Upper lobe of right lung (tissue), 1 donor: ENCODE measurements around the gene SNCB. TPM values are rescaled to one million over a fixed set of nuclear protein-coding genes. Genes with fewer than 3 reads are reported as not detected.

Source experiments
- ATAC-seq: fragments of 200-7000 bp; cut with Tn5 transposase; one replicate; pipeline ENCODE4 v1.9.1; 2020; ENCODE audit warnings: mild to moderate bottlenecking, moderate library complexity
- DNase-seq: peaks from one replicate; pipeline ENCODE4 v3.0.0-alpha.2; 2020
- H3K27ac ChIP-seq: fragments of 200-600 bp; one replicate; pipeline ENCODE4 v1.8.0; 2022
- H3K27me3 ChIP-seq: fragments of 200-600 bp; one replicate; pipeline ENCODE4 v1.8.0; 2022; ENCODE audit warnings: mild to moderate bottlenecking
- H3K36me3 ChIP-seq: fragments of 200-600 bp; one replicate; pipeline ENCODE4 v1.8.0; 2022
- H3K4me1 ChIP-seq: fragments of 200-600 bp; one replicate; pipeline ENCODE4 v1.8.0; 2022
- H3K4me3 ChIP-seq: fragments of 200-600 bp; one replicate; pipeline ENCODE4 v1.8.0; 2022; ENCODE audit warnings: mild to moderate bottlenecking
- H3K9me3 ChIP-seq: fragments of 200-600 bp; one replicate; pipeline ENCODE4 v1.8.0; 2022
- CTCF ChIP-seq: fragments of 200-600 bp; IDR thresholded peaks from one replicate; pipeline ENCODE4 v1.8.0; 2022; ENCODE audit warnings: antibody characterized with exemption
- intact Hi-C: fragments of 100-400 bp; cut with DNase I; formaldehyde crosslinking; loops from one replicate; pipeline ENCODE4 v1.11.0; 2022
- total RNA-seq: library from RNA; stranded (reverse); fragmentation: NEBNext Ultra II Directional; extraction: Animal tissue kit (Norgen Biotek cat#: 25700); gene quantifications from one replicate; pipeline ENCODE4 v1.2.1, GENCODE V29; 2021
- donor health status: DM: no; HTN: yes; CAD: no; lungs with severe emphysema.

The SNCB gene
- total RNA-seq, 1 donor from 2014 or later = not detected

DNA sequence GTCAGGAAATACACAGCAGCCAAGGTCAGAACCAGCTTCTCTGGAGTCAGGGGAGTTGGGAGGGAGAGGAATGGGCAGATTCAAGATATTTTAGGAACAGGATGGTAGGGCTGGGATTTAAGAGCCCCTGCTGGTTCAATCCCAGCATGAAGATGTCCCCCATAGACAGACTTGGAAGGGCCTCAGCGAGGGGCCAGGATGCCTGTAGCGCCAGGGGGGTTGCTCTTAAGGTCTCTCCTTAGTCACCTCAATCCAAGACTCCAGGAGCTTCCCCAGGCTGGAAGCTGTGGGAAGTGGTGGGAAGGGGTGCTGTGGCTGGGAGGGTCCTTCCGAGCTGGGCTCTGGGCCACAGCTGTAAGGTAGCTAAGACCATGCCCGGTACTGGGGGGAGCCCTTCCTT is 8.9 kb upstream of the SNCB start:
- no peaks in the 10 kb centered on the region for H3K4me1 ChIP-seq
- H3K27me3 ChIP-seq = peaks cover 14% of the 10 kb centered on the region
- intact Hi-C loops = no loop called here
- H3K9me3 ChIP-seq = no peaks in the 10 kb centered on the region
- H3K4me3 ChIP-seq = no peak overlapping the region
- H3K36me3 ChIP-seq = no peaks in the 10 kb centered on the region
- TF ChIP-seq CTCF = no peak
- no peak overlapping the region for H3K27ac ChIP-seq
- no peak for DNase-seq
- ATAC-seq = no peak

DNA sequence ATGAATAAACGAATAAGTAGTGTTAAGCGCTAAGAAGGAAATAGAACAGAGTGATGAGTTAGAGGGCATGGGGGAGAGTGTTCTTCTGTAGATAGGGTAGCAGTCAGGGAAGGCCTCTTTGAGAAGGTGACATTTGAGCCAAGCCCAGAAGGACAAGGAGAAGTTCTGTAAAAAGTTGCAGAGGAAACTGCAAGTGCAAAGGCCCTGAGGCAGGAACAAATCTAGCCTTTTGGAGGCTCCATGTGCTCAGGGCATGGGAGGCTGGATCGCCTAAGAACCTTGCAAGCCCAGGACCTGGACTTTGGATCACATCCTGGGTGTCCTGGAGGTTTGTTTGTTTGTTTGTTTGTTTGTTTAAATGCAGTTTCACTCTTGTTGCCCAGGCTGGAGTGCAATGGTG is 8.1 kb upstream of the SNCB start:
- ATAC-seq = no peak
- H3K27ac ChIP-seq = no peak overlapping the region
- no peak for DNase-seq
- no peaks in the 10 kb centered on the region for H3K9me3 ChIP-seq
- H3K4me1 ChIP-seq = no peaks in the 10 kb centered on the region
- TF ChIP-seq CTCF = no peak
- intact Hi-C loops = no loop called here
- H3K27me3 ChIP-seq = peaks cover 15% of the 10 kb centered on the region
- H3K36me3 ChIP-seq = no peaks in the 10 kb centered on the region
- no peak overlapping the region for H3K4me3 ChIP-seq

GRCh38 chr5:176637556-176637955 is 7.2 kb upstream of the SNCB start:
- H3K36me3 ChIP-seq = no peaks in the 10 kb centered on the region
- H3K4me1 ChIP-seq = no peaks in the 10 kb centered on the region
- H3K27ac ChIP-seq = no peak overlapping the region
- H3K4me3 ChIP-seq = no peak overlapping the region
- no peak for TF ChIP-seq CTCF
- DNase-seq (no peak), ATAC-seq (no peak)
- H3K9me3 ChIP-seq = no peaks in the 10 kb centered on the region
- intact Hi-C loops = no loop called here
- H3K27me3 ChIP-seq = peaks cover 24% of the 10 kb centered on the region

DNA sequence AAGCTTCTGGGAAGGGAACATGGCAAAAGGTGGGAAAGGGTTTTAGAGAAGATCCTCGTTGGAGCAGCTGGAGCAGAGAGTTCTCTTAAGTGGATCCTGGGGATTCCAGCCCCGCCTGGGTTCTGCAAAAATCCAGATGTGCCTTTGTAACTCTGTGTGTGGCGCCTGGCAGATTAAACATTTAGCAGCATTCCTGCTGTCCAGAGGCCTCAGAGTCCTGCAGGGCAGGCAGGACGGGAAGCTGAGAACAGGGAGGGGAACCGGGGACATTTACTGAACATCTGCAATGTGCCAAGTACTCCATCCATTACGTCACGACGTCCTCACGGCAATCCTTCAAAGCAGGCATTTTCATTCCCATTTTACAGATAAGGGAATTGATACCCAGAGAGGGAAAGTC is 6.1 kb upstream of the SNCB start:
- no peaks in the 10 kb centered on the region for H3K4me1 ChIP-seq
- no peak overlapping the region for H3K27ac ChIP-seq
- no peak for DNase-seq
- intact Hi-C loops = no loop called here
- H3K27me3 ChIP-seq = peaks cover 36% of the 10 kb centered on the region
- H3K36me3 ChIP-seq = no peaks in the 10 kb centered on the region
- ATAC-seq = no peak
- no peak overlapping the region for H3K4me3 ChIP-seq
- no peak for TF ChIP-seq CTCF
- H3K9me3 ChIP-seq = no peaks in the 10 kb centered on the region

DNA sequence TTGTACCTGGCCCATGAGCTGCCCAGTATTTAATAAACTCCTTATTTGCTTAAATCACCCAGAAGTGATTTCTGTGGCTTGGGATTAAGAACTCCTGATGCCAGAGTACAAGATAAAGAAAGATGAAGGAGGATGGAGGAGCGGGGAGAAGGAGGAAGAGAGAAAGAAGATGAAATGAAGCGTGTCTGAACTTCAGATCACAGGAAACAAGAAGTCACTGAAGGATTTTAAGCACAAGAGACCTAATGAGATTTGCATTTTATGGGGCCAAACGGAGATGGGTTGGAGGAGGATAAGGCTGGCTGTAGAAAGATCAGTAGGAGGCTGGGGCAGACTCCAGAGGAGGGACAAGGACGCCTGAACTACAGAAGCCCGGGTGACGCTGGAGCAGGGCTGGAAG is 3.3 kb upstream of the SNCB start:
- ATAC-seq (no peak), DNase-seq (no peak)
- Histone ChIP-seq H3K4me3 (no peak overlapping the region), H3K9me3 (no peaks in the 10 kb centered on the region), H3K4me1 (peaks cover 6% of the 10 kb centered on the region), H3K36me3 (no peaks in the 10 kb centered on the region), H3K27ac (no peak overlapping the region), H3K27me3 (peaks cover 61% of the 10 kb centered on the region)
- TF ChIP-seq CTCF = no peak
- intact Hi-C loops = no loop called here

DNA sequence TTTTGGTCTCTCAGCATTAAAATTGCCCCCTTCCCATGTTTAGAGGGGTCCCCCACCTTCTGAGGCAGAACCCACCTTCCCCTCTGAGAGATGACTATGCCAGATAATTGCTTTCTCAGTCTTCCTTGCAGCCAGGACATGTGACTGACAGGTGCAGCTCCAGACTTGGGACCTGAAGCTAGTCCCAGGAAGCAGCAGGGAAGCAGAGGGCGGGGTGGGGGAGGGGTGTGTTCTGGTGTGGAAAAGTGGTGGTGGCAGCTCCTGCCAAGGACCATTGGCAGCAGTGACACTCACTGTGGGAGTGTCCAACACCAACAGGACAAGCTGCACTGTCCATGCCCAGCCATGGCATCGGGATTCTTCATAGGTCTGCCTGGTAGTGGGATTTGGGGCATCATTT is 2.4 kb upstream of the SNCB start:
- no peak for ATAC-seq
- peaks cover 70% of the 10 kb centered on the region for H3K27me3 ChIP-seq

More for the DNA sequence above, 2.4 kb upstream of the SNCB start:
- no peak for DNase-seq
- Histone ChIP-seq H3K4me3 (no peak overlapping the region), H3K9me3 (no peaks in the 10 kb centered on the region), H3K27ac (no peak overlapping the region), H3K36me3 (no peaks in the 10 kb centered on the region), H3K4me1 (peaks cover 6% of the 10 kb centered on the region)
- intact Hi-C loops = no loop called here
- no peak for TF ChIP-seq CTCF
